GM12872 (cell line): ENCODE data around the gene CTU2.

ENCODE experiments used
- TF ChIP-seq, protein P1 (sequence below): IDR thresholded peaks from 3 replicates; pipeline ENCODE4 v1.5.1; 2011; ENCODE audit warnings: low read depth, mild to moderate bottlenecking, low read length, moderate library complexity; ENCODE audit not compliant: insufficient read depth

CTU2 gene

DNA sequence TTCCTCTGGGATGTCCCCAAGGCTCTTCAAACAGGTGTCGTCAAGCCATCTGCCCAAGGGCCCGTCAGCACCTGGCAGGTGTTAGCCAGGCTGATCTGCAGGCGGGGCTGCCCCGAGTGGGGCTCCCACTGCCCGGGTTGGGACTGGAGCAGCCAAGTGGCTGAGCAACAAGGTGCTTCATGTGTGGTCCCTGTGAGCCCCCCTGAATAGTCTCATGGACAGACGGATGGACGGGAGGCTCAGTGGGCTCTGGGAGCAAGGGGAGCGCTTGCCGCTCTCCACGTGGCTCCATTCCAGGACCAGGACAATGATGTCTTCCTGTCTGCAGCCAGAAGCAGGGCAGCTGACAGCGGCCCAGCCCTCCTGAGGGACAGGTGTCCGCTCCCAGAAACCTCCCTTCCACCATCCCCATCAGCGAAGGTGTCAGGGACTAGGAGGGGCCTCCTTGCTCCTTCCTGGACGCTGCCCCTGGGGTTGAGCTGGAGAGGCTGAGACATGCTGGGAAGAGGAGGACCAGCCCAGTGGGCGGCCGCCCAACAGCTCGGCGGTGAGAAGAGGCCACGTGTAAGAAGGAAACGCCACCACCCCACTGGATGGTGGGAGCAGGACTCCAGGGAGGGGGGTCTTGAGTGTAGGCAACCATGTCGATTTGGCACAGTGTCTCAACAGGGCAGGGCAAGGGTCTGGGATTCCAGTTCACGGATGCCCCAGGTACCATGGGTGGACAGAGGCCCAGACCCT is 29.6 kb upstream of the CTU2 start:
- TF ChIP-seq, protein P1, sequence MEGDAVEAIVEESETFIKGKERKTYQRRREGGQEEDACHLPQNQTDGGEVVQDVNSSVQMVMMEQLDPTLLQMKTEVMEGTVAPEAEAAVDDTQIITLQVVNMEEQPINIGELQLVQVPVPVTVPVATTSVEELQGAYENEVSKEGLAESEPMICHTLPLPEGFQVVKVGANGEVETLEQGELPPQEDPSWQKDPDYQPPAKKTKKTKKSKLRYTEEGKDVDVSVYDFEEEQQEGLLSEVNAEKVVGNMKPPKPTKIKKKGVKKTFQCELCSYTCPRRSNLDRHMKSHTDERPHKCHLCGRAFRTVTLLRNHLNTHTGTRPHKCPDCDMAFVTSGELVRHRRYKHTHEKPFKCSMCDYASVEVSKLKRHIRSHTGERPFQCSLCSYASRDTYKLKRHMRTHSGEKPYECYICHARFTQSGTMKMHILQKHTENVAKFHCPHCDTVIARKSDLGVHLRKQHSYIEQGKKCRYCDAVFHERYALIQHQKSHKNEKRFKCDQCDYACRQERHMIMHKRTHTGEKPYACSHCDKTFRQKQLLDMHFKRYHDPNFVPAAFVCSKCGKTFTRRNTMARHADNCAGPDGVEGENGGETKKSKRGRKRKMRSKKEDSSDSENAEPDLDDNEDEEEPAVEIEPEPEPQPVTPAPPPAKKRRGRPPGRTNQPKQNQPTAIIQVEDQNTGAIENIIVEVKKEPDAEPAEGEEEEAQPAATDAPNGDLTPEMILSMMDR = no peak

DNA sequence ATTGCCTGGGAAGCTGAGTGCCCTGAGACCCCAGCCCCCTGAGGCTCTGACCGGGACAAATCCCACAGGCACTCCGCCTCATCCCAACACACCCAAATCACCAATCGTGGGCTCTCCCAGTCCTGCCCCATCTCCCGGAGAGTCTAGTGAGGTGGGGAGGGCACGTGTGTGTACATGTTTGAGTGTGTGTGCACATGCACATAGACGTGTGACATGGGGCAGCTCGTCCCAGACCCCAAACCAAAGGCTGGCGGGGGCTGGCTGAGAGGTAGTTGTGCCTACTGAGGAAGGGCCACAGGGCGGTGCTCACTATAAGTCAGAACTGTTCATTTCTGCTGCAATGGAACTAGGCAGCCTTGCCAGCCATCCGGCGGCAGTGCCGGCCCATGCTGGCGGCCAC is 28.6 kb upstream of the CTU2 start:
- TF ChIP-seq, protein P1 = no peak

- TF ChIP-seq, protein P1 = no peak
These were observed 27.9 kb upstream of the CTU2 start for GRCh38 chr16:88678224-88678979.

- TF ChIP-seq, protein P1 = no peak
These were observed 25.7 kb upstream of the CTU2 start for GRCh38 chr16:88680554-88681083.

- TF ChIP-seq, protein P1 = peak; percentile 71
These were observed 25.1 kb upstream of the CTU2 start for GRCh38 chr16:88681084-88681680.

DNA sequence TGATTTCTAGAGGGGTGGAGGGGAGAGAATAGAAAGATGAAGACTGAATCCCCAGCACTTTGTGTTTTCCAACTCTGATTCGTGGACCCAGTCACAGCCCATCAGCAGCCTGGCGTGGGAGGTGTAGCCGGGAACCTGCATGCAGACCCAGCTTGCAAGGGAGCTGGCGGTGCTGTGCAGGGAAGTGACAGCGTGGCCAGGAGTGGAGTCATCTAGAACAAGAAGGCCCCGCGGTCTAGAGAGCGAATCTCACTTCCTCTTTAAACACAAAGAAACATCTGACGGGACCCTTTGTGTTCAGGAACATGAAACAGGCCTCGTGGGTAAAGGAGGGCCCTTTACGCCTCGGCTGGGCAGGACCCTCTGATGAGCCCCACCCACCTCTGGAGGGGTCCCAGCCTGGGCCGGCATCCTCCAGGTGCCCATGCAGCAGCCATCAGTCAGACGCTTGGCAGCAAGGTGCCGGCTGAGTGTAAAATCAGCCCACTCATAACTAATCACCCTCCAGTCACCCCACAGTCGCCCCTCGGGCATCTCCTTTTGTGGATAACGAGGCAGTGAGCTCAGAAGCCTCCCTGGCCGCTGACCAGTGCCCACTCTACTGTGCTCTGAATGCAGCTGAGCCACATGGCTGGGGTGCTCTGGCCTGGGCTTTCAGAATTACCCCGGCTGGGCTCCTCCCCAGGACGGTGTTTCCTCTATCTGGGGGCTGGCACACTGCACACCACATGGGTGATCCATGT is 24.4 kb upstream of the CTU2 start:
- TF ChIP-seq, protein P1 = no peak
